Measurements from ENCODE around the gene TERT.

TERT gene

DNA sequence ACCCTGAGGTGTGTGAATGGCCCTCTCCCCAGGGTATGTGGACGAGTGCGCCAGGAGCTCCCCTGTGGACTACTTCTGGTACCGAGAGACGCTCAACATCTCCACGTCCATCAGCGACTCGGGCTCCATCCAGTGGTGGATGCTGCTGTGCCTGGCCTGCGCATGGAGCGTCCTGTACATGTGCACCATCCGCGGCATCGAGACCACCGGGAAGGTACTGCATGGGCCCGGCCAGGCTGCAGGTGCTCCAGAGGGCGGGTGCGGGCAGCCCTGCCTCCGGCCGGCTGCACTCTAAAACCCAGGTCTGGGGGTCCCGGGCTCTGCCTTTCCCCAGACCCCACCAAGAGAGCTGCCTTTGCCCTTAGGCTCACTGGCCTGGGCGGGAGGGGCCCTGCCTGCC lies 82.6 kb downstream of the TERT start:
- no peak for TF ChIP-seq CTCF (conservative IDR thresholded peaks at IDR 0.05; ENCODE audit: low read depth, low read length)
- DNase-seq (ENCODE audit: low read depth), result no peak

DNA sequence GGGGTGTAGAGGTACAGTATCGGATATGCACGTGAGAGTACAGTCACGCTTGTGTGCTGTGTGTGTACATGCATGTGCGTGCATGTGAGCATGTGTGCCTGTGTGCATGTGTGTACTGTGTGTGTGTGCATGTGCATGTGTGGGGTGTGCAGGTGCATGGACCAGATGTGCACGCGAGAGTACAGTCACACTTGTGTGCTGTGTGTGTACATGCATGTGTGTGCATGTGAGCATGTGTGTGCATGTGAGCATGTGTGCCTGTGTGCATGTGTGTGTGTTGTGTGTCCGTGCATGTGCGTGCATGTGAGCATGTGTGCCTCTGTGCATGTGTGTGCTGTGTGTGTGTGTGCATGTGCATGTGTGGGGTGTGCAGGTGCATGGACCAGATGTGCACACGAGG lies 83.2 kb downstream of the TERT start:
- DNase-seq (ENCODE audit: low read depth), result no peak
- TF ChIP-seq CTCF (conservative IDR thresholded peaks at IDR 0.05; ENCODE audit: low read depth, low read length), result no peak
- H3K4me3 ChIP-seq (ENCODE audit: low read length), result no peak overlapping the region

More for the DNA sequence above, 82.6 kb downstream of the TERT start:
- no peak overlapping the region for H3K4me3 ChIP-seq (ENCODE audit: low read length)

DNA sequence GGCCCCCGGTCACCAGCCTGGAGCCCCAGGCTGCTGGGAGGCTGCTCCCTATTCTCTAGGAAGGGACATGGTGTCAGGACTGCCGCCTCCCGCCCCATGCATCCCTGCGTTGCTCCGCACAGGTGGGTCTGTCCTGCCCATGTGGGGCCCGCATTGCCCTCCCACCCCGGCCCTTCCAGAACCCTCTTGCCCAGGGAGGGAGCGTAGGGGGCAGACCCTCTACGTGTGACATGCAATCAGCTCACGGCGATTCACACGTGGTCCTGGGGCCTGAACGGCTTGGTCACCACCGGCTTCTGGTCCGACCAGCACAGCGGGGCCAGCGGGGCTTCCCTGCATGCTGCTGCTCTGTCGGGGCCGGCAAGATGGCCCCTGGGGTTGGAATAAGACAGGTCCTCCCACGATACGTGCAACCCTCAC lies 84.0 kb downstream of the TERT start:
- DNase-seq (ENCODE audit: low read depth), result no peak
- no peak for TF ChIP-seq CTCF (conservative IDR thresholded peaks at IDR 0.05; ENCODE audit: low read depth, low read length)
- H3K4me3 ChIP-seq (ENCODE audit: low read length), result no peak overlapping the region

DNA sequence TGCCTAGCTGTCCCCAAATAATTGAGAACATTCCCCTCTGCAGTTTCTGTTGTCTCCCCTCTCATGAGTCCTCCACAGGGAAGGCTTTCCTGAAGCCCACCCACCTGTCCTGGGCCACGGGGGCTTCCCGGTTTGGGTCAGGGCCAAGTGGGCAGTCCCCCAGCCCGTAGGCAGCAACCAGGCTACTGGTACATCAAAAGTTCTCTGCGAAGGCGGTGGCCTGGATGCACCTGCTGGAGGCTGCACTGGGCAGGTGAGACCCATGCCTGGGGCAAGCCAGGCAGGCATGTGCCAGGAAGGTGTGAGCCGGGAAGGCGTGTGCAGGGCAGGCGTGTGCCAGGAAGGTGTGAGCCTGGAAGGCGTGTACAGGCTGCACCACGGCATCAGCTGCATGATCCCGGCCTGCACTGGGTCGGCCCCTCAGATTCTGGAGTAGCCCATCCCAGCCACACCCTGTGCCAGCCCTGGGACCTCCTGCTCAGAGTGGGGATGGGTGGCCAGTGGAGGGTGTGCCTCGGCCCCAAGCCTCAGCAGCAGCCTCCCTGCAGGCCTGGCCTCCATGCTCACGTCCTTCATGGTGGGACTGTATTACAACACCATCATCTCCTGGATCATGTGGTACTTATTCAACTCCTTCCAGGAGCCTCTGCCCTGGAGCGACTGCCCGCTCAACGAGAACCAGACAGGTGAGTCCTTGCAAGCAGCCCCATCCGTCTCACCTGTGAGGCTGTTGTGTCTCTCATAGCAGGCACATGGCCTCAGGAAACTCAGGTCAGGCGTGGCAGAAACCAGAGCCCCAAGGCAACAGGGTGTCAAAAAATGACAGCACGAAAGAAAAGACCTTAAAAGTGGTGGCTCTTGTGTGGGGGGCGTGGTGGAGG lies 84.7 kb downstream of the TERT start:
- H3K4me3 ChIP-seq (ENCODE audit: low read length), result no peak overlapping the region
- no peak for TF ChIP-seq CTCF (conservative IDR thresholded peaks at IDR 0.05; ENCODE audit: low read depth, low read length)
- DNase-seq (ENCODE audit: low read depth), result no peak

DNA sequence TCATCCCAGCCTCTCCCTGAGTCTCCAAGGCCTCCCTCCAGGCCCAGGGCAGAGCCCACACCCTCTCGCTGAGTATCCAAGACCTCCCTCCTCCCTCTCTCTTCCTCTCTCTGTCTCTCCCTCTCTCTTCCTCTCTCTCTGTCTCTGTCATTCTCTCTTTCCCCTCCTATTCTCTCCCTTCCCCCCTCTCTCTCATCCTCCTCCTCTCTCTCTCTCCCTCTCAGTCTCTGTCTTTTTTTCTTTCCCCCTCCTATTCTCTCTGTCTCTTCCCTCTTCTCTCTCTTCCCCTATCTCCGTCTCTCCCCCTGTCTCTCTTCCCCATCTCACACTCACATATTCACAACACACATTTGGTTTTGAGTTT lies 85.4 kb downstream of the TERT start:
- DNase-seq (ENCODE audit: low read depth), result no peak
- TF ChIP-seq CTCF (conservative IDR thresholded peaks at IDR 0.05; ENCODE audit: low read depth, low read length), result no peak
- H3K4me3 ChIP-seq (ENCODE audit: low read length), result no peak overlapping the region

DNA sequence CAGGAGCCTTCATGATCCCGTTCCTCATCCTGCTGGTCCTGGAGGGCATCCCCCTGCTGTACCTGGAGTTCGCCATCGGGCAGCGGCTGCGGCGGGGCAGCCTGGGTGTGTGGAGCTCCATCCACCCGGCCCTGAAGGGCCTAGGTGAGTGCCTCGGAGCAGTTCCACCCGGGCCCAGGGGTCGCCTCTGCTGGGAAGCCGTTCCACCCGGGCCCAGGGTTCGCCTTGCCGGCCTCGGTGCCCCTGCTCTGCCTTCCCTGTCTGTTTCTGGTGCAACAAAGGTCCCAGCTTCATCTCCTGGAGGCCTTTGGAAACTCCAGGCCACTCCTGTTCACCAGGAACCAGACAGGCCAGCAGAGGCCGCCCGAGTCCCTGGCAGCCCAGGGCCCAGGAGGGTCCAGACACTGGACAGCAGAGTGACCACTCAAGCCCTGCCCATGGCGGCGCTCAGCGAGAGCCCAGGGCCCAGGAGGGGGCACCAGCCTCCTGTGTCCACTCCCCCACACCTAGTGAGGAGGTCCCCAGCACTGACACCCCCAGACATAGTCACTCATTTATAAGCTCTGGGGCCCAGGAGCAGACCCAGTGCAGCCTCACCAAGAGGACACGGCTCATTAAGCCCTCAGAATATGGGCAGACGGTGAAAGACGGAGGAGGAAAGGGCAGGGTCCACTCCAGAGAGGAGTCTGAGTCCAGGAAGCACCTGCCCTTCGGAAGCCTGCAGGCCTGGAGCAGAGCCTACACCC lies 86.0 kb downstream of the TERT start:
- no peak for DNase-seq (ENCODE audit: low read depth)
- H3K4me3 ChIP-seq (ENCODE audit: low read length), result no peak overlapping the region
- TF ChIP-seq CTCF (conservative IDR thresholded peaks at IDR 0.05; ENCODE audit: low read depth, low read length), result peak; percentile 57
